ENCODE data around the gene HAND1. TPM values are rescaled to one million over a fixed set of nuclear protein-coding genes. Genes with fewer than 3 reads are reported as not detected.

Gene HAND1
- total and polyA plus RNA-seq, 12 donors = 0.94 to 6.8 (median 2.4) TPM; not detected in 5

DNA sequence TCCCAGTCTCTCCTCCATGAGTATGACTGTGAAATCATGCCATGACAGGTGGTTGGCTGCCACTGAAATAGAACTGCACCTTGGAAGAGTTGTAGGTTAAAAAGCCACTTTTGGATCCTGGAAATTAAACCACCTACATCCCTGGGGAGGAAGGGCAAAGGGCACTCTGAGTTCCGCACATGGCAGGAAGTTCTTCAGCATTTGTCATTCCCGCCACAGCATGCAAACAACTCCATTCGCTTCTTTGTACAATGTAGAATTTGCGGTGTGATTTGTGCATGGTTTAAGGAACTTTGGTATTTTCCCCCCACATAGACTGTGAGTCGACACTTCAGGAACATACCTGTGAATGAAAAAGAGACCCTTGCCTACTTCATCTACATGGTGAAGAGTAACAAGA is 22.4 kb downstream of the HAND1 start:
- no peak overlapping the region for H3K27ac ChIP-seq
- H3K9me3 ChIP-seq (replicated peaks in 1 of 3) = no peaks in the 10 kb centered on the region
- intact Hi-C loops (cut with DNase I) = no loop called here
- H3K27me3 ChIP-seq = no peaks in the 10 kb centered on the region
- no peak for TF ChIP-seq POLR2A (IDR thresholded peaks at IDR 0.05)
- TF ChIP-seq CTCF (IDR thresholded peaks at IDR 0.05) = no peak
- no peaks in the 10 kb centered on the region for H3K4me1 ChIP-seq (replicated peaks in 1 of 2)
- 86 to 94% (median 89%) methylated on average over 5 of the region's 5 CpGs for WGBS, 4 donors
- DNase-seq = no peak
- no peak overlapping the region for H3K4me3 ChIP-seq
- peaks cover 0 to 70% of the 10 kb centered on the region in 2 donors for H3K36me3 ChIP-seq (replicated peaks in 1 of 2)

DNA sequence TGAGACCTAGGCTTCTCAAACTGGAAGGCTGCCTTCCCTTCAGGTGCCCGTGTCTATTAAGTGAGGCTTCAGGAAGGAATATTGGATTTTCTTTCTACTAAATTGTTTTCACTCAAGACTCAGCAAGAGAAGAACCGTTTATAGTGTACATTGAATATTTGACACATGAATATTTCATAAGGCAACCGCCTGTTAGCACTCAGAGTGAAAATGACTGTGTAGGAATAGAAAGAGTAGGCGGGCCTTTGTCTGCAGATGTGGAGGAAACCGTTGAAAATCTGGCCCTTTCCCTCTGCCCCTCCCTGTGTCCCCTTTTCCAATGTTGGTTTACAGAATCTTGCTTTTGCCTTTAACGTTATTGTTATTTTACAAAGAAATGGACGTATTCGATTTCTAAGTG is 26.1 kb downstream of the HAND1 start:
- 90 to 94% (median 92%) methylated on average over 8 of the region's 8 CpGs for WGBS, 4 donors
- TF ChIP-seq CTCF (IDR thresholded peaks at IDR 0.05) = no peak
- no peak for TF ChIP-seq POLR2A (IDR thresholded peaks at IDR 0.05)
- Histone ChIP-seq H3K4me3 (no peak overlapping the region), H3K9me3 (replicated peaks in 1 of 3) (no peaks in the 10 kb centered on the region), H3K27ac (no peak overlapping the region), H3K27me3 (no peaks in the 10 kb centered on the region), H3K36me3 (replicated peaks in 1 of 2) (peaks cover 0 to 58% of the 10 kb centered on the region in 2 donors), H3K4me1 (replicated peaks in 1 of 2) (peaks cover 0 to 21% of the 10 kb centered on the region in 2 donors)
- intact Hi-C loops (cut with DNase I) = no loop called here
- DNase-seq = no peak

- Histone ChIP-seq H3K27me3 (no peaks in the 10 kb centered on the region), H3K27ac (no peak overlapping the region), H3K4me3 (no peak overlapping the region), H3K36me3 (replicated peaks in 1 of 2) (peaks cover 0 to 39% of the 10 kb centered on the region in 2 donors), H3K9me3 (replicated peaks in 1 of 3) (no peaks in the 10 kb centered on the region), H3K4me1 (replicated peaks in 1 of 2) (peaks cover 1 to 25% of the 10 kb centered on the region in 2 donors)
- WGBS, 4 donors = 82 to 85% (median 83%) methylated on average over 2 of the region's 2 CpGs
- no peak for DNase-seq
- TF ChIP-seq POLR2A (IDR thresholded peaks at IDR 0.05) (no peak), CTCF (IDR thresholded peaks at IDR 0.05) (no peak)
- intact Hi-C loops (cut with DNase I) = no loop called here
These were observed 28.2 kb downstream of the HAND1 start for GRCh38 chr5:154449786-154450185.

DNA sequence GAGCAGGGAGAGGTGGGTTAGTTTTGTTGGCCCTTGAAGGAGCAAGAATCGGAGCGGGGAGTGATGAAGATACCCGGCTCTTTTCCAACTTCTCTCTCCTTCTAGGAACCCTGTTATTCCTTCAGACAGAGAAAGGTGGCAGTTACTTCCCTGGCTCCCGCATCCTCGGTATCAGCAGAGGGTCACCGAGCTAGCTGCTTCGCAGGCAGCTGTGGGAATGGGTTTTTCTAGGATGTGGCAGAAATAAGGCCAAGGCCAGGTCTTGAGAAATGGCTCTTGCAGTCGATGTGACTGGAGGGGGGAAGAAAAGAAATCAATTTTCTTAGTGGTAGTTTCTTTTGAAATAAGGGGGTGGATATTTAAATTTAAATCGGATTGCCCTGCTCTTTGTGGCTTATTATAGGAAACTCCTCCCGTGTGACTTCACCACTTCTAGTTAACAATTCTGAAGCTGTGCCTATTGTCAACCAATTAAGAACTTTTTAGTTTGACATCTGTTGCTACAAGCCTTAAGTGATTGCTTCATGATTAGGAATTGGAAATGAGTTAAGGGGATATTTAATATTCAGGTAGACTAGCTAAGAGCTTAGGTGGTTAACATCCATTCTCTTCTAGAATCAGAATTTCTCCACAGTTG is 30.8 kb downstream of the HAND1 start:
- DNase-seq = peak in 1 of 7 donors; percentile 21
- peaks cover 0 to 13% of the 10 kb centered on the region in 2 donors for H3K36me3 ChIP-seq (replicated peaks in 1 of 2)
- intact Hi-C loops (cut with DNase I) = no loop called here
- no peaks in the 10 kb centered on the region for H3K27me3 ChIP-seq
- TF ChIP-seq POLR2A (IDR thresholded peaks at IDR 0.05) (no peak), CTCF (IDR thresholded peaks at IDR 0.05) (no peak)
- H3K4me1 ChIP-seq (replicated peaks in 1 of 2) = peaks cover 3 to 34% of the 10 kb centered on the region in 2 donors
- peak overlapping the region in 2 of 4 donors; percentile 78 to 85 for H3K4me3 ChIP-seq
- 3 to 5% (median 4%) methylated on average over 10 of the region's 10 CpGs for WGBS, 4 donors
- H3K27ac ChIP-seq = peak overlapping the region in 3 of 5 donors; percentile 67 to 82 (median 67)
- no peaks in the 10 kb centered on the region for H3K9me3 ChIP-seq (replicated peaks in 1 of 3)

All from adrenal gland (tissue), 12 donors.